NCI-H2107 (cell line): ENCODE data around the gene JARID2.
"Not testable (repeated sequence)": the region's sequence is repeated elsewhere in the genome, so short reads cannot be mapped to it uniquely, and the experiment has no call there.

ENCODE experiments used
- DNase-seq: peaks from one replicate; lab custom pipeline; 2025; lab: John Stamatoyannopoulos, UW

Gene JARID2

DNA sequence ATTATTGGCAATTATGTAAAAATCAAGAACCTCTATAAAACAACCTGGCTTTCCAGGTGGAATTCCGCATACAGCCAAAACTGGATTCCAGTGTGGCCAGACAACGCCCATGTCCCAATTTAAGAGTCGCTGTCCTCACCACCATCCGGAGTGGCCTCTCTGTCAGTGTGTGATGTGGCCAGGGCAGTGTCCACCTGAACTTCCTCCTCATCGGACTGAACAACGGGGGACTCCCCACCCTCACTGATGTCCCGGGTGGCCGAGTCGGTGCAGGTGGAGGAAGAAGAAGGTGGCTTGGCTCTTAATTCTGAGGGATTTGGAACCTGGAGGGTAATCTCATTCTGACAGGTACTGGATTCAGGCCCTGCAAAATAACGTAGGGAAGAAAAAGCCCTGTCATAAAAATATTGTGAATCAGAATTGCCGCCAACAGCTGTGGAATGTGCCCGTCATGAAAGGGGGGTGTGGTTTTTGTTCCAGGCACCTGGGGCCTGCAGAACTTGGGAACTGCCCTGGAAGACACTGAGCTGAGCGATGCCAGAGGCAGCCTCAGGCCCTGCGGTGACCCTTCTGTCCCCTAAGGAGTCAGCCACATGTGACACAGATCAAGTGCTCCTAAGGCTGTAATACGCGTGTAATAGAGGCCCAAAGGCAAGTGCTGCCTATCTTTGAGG, 277.1 kb downstream of the JARID2 start:
- DNase-seq, result no peak

DNA sequence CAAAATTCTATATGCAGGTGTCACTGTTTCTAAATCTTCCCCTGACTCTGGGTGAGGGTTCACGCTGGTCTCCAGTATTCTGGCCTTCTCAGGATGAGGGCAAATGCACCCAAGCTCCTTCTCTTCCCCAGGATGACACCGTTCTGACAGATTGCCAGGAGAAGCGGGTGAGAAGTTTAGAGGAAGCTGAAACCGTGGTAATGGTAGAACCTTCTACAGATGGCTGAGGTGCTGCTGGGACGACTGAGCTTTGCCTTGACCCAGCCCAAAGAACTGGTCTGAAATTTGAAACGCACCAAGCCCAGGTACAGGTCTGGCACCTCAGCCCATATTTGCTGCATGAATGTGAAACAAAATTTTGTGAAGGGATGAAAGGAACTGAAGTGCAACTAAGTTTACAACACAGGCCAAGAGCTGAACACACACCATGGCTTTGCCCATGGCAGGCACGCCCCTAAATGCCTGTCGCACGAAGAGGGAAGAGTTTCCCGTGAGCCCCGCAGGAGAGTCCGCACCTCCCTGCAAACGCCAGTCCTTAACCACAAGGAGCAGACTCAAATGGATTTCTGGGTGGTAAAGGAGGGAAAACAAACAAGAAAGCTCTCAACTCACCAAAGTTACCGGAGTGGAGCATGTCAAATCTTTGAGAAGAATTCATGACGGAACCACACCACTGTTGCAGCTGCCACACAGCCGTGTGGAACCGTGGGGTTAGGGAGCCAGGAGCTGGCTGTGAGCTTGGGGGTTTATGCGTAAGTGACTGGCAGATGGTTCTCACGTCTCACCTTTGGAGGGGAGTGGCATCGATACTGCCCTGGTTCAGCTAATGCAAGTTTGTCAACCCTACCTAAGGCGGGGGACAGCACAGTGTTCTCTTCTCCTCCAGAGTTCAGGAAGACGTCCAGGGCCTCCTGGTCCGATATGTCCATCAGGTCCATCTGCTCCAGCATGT, 278.1 kb downstream of the JARID2 start:
- no peak for DNase-seq

DNA sequence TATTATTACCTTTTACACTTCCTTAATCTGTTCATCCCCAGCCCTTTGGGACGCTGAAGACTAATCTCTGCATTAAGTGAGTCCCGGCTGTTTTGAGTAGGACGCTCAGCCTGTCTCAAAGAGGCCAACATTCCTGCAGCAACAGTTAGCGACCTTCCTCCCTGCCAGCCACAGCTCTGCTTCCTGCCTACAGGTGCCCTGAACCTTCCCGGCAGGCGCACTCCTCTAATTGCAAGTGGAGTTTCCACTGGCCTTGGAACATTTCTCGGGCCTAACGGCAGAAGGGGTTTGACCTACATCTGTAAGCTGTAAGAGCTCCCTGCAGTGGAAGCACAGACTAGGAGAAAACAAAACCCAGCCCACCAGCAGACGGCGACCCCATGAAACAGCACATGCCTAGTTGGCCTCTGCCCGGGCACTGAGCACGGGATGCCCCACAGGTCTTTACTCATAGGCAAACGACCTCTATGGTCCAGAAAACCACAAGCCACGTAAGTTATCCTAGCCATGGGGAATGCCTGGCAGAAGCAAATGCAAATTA, 279.1 kb downstream of the JARID2 start:
- no peak for DNase-seq

DNA sequence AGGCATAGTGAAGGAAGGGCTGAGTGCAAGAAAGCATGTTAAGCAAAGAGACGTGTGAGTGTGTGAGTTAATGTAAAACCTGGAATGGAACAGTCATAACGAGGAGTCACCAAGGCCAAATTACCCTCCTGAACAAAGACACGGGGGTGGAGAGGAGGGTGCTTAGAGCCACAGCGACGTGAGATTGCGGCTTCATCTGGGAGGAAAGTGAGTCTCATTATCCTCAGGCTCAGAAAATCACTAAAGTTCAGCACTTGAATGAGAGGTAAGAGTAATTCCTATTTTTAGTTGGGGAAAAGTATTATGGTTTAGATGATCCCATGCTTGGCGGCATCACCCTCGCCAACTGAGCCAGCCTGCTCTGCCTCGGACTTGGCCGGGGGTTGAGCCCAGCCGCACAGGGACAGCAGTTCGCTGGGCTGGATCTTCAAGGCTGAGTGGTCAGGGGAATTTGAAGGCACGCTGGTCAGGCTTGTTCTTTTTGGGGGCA, 280.4 kb downstream of the JARID2 start:
- no peak for DNase-seq

DNA sequence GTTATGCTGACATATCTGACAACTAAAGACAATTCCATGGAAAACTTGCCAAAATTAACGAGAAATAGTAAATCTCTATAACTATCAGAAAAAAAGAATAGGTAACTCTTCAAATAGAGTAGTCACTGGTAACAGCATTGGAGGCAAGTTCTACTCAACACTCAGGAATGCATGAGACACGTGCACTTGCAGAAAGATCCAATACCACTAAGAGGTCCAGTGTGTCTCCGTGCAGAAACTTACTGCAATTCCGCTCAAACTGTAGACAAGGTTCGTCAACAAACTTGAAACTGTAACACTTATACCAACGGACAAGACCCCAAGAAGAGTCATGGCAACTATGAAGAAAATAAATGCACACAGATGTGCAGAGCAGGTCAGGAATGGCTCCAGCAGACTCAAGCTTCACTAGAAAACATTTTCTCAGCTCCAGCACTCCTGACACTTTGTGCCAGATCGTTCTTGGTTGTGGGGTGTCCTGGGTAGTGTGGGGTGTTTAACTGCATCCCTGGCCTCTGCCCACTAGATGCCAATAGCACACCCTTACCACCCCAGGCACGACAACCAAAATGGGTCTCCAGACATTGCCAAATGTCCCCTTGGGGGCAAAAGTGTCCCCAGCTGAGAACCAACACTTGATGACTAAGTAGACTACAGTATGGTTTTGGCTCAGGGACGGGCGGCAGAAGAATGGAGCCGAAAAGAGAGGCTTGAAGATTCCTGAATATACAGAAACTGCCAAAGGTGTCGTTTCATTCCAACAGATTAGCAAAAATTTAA, 282.2 kb downstream of the JARID2 start:
- no peak for DNase-seq

DNA sequence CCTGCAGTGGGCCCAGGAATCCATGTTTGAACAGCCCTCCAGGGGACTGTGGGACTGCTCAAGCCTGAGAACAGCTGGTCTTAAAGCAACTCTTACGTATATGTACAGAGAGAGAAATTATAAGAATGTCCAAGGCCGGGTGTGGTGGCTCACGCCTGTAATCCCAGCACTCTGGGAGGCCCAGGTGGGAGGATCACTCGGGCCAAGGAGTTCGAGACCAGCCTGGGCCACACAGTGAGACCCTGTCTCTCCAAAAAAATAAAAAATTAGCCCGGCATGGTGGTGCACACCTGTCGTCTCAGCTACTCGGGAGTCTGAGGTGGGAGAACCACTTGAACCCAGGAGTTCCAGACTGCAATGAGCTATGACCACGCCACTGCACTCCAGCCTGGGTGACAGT, 283.0 kb downstream of the JARID2 start:
- DNase-seq, result no peak

DNA sequence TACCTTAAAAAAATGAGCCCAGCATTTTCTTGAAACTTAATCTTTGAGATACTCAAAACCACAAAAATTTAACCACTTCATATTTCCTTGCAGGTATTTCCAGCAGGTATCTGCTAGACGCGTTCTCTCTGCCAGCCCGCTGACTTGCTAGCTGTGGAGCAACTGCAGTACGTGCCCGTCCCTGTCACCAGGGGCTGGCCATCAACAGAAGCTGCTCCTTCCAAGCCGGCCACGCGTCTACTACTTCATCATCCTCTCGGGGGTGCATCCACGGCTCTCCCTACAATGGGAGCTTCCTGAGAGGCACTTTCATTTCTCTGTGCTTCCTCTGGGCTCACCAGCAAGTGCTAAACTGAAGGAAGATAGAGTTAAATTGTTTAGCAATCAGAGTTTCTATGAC, 284.5 kb downstream of the JARID2 start:
- no peak for DNase-seq

DNA sequence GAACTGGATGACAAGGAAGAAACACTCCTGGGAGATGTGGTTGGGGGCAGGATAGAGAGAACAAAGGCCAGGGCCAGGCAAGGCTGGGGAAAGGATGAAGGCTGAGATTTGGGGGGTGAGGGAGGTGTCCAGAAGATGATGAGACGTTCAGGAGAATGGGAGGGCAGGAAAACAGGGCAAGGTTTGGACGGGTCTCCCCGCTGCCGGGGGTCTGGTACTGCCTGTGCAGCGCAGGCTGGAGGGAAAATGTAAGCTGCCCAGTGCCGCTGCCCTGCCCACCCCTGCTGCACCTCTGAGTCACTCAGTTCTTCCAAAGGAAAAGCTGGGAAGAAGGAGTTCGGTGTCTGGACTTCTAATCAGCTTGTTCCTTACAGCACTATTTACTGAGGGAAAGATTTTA, 286.1 kb downstream of the JARID2 start:
- no peak for DNase-seq

DNA sequence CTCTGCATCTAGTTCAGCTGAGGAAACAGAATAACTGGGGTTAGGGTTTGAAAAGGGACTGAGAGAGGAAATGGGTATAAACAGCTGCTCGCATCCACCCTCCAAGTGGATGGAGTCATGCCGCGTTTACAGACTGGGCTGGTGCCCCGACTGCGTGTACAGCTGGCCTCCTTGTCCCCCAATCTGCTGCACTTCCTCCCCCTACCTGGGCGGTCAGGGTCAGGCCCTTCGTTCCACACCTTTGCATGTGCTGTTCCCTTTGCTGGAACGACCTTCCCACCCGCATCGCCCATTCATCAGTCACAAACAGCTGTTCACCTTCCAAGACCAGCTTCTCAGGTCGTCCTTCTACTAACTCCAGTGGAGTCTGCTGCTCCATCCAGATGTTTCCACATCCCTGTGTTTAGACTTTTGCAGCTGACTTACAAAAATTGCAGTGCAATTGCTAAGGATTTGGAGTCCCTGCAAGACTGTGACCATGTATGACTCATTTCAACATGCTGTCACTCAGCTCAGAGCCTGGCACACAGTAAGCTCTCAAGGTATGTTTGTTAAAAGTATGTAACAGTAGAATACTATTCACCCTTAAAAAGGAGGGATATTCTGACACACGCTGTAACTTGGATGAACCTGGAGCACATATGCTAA, 287.6 kb downstream of the JARID2 start:
- no peak for DNase-seq

DNA sequence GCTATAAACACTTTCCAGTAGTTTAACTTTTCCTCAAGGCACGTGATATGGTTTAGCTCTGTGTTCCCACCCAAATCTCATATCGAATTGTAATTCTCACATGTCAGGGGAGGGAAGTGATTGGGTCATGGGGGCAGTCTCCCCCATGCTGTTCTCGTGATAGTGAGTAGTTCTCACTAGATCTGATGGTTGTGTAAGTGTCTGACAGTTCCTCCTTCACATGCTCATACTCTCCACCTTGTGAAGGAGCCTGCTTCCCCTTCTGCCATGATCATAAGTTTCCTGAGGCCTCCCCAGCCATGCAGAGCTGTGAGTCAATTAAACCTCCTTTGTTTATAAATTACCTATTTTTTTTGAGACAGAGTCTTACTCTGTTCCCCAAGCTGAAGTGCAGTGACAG, 289.1 kb downstream of the JARID2 start:
- DNase-seq, result no peak

DNA sequence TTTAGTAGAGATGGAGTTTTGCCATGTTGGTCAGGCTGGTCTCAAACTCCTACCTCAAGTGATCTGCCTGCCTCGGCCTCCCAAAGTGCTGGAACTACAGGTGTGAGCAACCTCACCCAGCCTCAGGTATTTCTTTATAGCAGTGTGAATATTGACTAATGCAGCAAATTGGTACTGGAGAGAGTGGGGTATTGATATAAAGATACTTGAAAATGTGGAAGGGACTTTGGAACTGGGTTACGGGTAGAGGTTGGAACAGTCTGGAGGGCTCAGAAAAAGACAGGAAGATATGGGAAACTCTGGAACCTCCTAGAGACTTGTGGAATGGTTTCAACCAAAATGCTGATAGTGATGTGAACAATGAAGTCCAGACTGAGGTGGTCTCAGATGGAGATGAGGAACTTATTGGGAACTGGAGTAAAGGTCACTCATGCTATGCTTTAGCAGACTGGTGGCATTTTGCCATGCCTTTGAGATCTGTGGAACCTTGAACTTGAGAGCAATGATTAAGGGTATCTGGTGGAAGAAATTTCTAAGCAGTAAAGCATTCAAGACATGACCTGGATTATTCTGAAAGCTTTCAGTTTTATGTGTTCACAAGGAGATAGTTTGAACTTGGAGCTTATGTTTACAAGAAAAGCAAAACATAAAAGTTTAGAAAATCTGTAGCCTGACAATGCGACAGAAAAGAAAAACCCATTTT, 289.8 kb downstream of the JARID2 start:
- no peak for DNase-seq

DNA sequence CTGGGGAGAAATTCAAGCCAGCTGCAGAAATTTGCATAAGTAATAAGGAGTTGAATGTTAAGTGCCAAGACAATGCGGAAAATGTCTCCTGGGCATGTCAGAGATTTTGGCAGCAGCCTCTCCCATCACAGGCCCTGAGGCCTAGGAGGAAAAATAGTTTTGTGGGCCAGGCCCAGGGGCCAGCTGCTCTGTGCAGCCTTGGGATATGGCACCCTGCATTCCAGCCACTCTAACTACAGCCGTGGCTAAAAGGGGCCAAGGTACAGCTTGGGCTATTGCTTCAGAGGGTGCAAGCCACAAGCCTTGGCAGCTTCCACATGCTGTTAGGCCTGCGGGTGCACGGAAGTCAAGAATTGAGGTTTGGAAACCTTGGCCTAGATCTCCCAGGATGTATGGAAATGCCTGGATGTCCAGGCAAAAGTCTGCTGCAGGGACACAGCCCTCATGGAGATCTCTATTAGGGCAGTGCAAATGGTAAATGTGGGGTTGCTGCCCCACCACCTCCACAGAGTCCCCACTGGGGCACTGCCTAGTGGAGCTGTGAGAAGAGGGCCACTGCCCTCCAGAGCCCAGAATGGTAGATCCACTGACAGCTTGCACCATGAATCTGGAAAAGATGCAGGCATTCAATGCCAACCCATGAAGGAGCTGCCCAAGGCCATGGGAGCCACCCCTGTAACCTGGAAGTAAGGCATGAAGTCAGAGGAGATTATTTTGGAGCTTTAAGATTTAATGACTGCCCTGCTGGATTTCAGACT, 290.5 kb downstream of the JARID2 start:
- no peak for DNase-seq

DNA sequence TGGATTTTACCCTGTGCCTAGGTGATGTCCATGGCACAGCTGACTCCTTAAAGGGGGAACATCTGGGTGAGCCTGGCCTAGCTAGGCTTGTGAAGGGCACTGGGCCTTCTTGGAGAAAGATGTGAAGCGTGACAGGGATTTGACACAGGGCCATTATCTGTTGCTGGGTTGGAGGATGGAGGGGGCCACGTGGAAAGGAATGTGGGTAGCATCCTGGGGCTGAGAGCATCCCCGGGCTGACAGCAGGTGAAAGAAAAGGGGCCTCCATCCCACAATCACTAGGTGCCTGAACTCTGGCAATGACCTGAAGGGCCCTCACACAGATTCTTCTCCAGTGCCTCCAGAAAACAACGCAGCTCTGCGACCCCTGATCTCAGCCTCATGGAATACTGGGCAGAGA, 292.2 kb downstream of the JARID2 start:
- DNase-seq, result no peak

DNA sequence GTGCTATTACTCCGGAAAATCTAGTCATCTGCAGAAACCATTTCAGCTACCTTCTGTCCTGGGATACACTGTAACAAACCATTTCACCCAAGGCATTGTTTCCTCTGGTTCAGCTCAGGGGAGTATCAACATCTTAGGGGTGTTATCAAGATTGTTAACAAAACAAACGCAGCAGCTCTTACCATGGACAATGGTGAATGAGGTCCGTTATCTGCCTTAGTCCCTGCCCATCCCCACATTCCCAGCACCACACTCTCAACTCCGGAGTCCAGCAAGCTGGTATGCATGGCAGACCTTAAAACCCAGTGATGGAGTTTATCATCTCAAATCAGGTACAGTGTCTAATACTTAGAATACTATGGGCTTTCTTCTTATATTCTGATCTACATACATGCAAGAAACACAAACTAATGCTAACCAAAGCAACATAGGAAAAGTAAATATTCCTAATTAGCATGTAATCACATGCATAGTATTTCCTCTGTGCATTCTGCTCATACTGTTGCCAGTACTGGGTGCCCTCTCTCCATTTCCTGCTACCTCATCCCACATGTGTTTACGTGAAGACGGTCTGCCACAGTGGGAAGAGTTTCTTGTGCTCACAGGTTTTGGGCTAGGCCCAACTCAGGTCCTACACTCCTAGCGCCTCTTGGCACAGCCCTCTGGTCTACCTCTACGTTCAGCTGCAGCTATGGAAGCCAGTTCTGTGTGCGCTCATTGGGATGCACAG, 293.1 kb downstream of the JARID2 start:
- no peak for DNase-seq

DNA sequence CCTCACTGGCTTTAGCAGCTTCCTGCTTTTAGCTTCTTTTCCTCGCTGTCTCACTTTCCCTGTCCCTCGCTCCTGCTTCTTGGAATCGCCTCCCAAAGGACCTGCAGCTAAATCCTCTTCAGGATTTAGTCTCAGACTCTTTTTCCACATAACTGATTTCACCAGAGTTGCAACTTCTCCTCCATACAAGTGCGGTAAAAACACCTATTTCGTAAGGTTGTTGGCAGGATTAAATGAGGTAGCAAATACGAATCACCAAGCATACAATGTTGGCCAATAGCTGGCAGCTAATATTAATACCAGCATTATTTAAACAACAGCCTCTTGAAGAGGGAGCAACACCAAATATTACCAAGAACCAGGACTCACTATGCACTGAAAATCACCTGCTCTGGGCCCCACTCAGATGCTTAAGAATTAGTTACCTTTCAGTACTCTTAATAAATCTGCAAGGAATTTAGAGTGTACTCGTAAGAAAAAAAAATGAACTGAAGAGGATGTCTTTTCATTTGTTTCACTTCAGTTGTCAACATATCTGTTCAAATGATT, 293.9 kb downstream of the JARID2 start:
- no peak for DNase-seq

DNA sequence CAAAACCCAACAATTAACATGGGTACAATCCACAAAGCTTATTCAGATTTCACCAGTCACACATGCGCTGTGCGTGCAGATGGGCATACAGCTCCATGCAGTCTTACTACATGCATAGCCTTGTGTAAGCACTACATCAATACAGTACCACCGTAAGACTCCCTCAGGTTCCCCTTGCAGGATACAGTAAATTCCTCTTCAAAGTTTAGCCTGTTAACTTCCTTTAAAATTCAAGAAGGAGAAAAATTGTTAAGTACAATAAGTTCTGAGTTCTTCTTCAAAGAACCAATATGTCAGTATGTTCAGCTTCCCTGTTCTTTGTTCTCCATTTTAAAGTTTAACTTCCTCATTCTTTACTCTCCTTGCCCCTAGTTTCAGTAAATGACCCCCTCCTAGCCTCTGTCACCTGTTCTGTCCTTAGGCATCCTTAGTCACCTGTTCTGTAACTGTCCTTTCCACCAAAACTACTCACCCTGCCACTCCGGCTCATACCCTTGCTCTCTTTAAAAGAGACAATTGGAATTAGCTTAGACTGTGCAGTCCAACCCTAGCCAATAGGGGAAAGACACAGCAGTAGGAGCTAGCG, 297.6 kb downstream of the JARID2 start:
- not testable (repeated sequence) for DNase-seq

DNA sequence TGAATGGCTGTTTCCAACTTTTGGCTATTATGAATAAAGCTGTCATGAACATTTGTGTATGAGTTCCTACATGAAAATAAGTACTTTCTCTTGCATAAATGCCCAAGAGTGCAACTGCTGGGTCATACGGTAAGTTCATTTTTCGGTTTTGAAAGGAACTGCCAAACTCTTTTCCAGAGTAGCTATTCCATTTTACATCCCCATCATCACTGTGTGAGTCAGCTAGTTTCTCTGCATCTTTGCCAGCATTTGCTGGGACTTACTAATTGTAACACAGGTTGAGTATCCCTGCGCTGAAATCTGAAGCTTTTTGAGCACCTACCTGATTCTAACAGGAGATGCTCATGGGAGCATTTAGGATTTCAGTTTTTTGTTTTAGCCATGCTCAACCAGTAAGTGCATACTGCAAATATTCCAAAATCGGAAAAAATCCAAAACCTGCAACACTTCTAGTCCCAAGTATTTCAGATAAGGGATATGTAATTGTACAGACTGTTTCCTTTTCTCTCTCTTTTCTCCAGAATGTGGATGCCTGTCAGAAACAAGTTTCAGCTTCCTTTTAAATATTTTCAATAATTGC, 298.5 kb downstream of the JARID2 start:
- no peak for DNase-seq

DNA sequence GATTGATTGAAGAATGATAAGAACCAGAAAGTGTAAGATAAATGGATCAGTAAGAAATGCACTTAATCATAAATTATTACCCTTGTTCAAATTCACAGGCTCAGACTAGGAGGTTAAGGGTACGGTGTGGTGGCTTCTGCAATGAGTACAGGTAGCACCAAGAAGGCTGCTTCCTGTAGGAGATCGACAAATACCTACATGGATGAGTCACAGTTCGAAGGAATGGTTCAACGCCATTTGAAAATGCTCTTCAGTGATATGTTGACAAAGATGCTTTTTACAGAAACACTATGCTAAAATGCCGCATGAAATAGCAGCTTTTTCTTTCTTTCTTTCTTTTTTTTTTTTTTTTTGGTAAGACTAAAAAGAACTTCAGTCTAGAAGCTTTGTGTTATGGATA, 300.7 kb downstream of the JARID2 start:
- no peak for DNase-seq

DNA sequence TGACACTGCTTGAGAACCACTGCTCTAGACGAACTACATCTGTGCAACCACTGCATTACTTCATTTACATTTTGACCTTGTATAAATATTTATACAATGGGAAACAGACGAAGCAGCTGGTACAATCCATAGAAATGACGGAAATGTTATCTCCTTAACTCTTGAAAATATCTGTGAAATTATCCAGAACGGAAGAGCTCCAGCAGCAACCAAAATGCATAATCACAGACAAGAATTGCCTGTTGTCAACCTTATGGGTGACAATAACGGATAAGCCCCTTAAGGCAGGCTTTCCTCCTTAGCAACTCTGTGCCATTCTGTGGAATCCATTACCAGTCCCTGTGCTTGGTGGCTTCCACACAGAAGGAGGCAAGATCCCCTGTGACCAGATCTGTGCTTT, 301.5 kb downstream of the JARID2 start:
- DNase-seq, result no peak
